ENCODE results near the gene VTI1A. TPM values are rescaled to one million over a fixed set of nuclear protein-coding genes. Genes with fewer than 3 reads are reported as not detected.

Gene VTI1A
- total RNA-seq, 1 experiment from 2014 or later = 22.0 TPM

GRCh38 chr10:112696592-112696991, 249.6 kb downstream of the VTI1A start:
- Histone ChIP-seq H2AK5ac (ENCODE audit: insufficient read length, low read length) (no peak overlapping the region), H3K79me2 (ENCODE audit: insufficient read depth, low read length) (no peaks in the 10 kb centered on the region), H2BK20ac (ENCODE audit: low read depth, low read length, poor library complexity, severe bottlenecking) (no peak overlapping the region), H2AFZ (ENCODE audit: low read length) (no peak overlapping the region), H3K18ac (ENCODE audit: insufficient read length, low read depth, low read length) (no peak overlapping the region), H3K4ac (ENCODE audit: low read depth, low read length) (no peak overlapping the region), H3K79me1 (ENCODE audit: insufficient read depth, low read depth, low read length, poor library complexity, severe bottlenecking) (no peaks in the 10 kb centered on the region), H4K20me1 (ENCODE audit: control insufficient read depth, insufficient read depth, insufficient read length) (no peaks in the 10 kb centered on the region), H2BK12ac (ENCODE audit: insufficient read length, low read depth, low read length) (no peak overlapping the region), H3K9me3 (ENCODE audit: control insufficient read depth, low read depth, low read length) (no peaks in the 10 kb centered on the region), H2BK15ac (ENCODE audit: low read depth, low read length) (no peak overlapping the region), H3K4me1 (ENCODE audit: insufficient read depth, low read length) (no peaks in the 10 kb centered on the region), H3K23me2 (ENCODE audit: insufficient read length, low read depth, low read length, poor library complexity, severe bottlenecking) (no peaks in the 10 kb centered on the region), H2BK120ac (ENCODE audit: low read depth, low read length, poor library complexity, severe bottlenecking) (no peak overlapping the region), H3K9ac (ENCODE audit: extremely low read depth, insufficient read length, low read length) (no peak overlapping the region), H4K8ac (replicated peaks; ENCODE audit: insufficient read length, low read depth, low read length) (no peak overlapping the region), H3K56ac (ENCODE audit: insufficient read length, low read depth, low read length) (no peak overlapping the region), H4K5ac (ENCODE audit: insufficient read length, low read depth, low read length) (no peak overlapping the region), H3K23ac (ENCODE audit: insufficient read length, low read depth, low read length) (no peak overlapping the region), H3K14ac (ENCODE audit: insufficient read depth, low read length) (no peak overlapping the region), H3T11ph (ENCODE audit: low read length) (no peak overlapping the region), H3K27ac (ENCODE audit: insufficient read length, low read depth, low read length) (no peak overlapping the region), H3K4me2 (ENCODE audit: insufficient read depth, insufficient read length, low read length) (no peak overlapping the region), H3K27me3 (ENCODE audit: insufficient read depth, low read length) (no peaks in the 10 kb centered on the region), H4K91ac (ENCODE audit: insufficient read length, low read depth, low read length) (no peak overlapping the region), H2BK5ac (ENCODE audit: insufficient read length, low read length) (no peak overlapping the region)
- H3K27ac Mint-ChIP-seq = no peak overlapping the region
- H3K36me3 Mint-ChIP-seq (ENCODE audit: insufficient read depth in 1 of 3, low read depth in 3 of 3) = 0 out of 7 replicates have a peak, but pooled peaks cover 0 to 3% (median 0%) of the 10 kb centered on the region in 3 experiments
- no peak for DNase-seq
- H3K4me1 Mint-ChIP-seq = peaks cover 0 to 7% of the 10 kb centered on the region in 2 experiments; a peak in 2 of 4 replicates
- H3K4me3 Mint-ChIP-seq = no peak overlapping the region
- TF ChIP-seq CTCF (conservative IDR thresholded peaks at IDR 0.05) = no peak
- H3K9me3 Mint-ChIP-seq = no peaks in the 10 kb centered on the region
- no peaks in the 10 kb centered on the region for H3K27me3 Mint-ChIP-seq (ENCODE audit: low read depth)
- no CpG with 5 or more reads among the region's 2 CpGs for WGBS (ENCODE audit: extremely low coverage, insufficient read length, low lambda C conversion rate)

Measured in H9 (cell line).